Astrocyte of the spinal cord (primary cell): ENCODE results near the gene SDR9C7.
"Not testable (repeated sequence)": the region's sequence is repeated elsewhere in the genome, so short reads cannot be mapped to it uniquely, and the experiment has no call there.

Source experiments
- DNase-seq: peaks from one replicate; pipeline ENCODE4 v3.0.0; 2011; ENCODE audit warnings: low read depth, low spot score
- H3K4me3 ChIP-seq: 2 replicates; pipeline ENCODE4 v1.5.1; 2011; ENCODE audit warnings: low read depth, mild to moderate bottlenecking, low read length, moderate library complexity
- in situ Hi-C: cut with HindIII; loops from 2 replicates; pipeline ENCODE4 v1.10.0; 2017; ENCODE audit warnings: low sequenced_read_pairs
- TF ChIP-seq, protein P1 (sequence below): IDR thresholded peaks from 2 replicates; pipeline ENCODE4 v1.5.1; 2012; ENCODE audit warnings: low read depth, mild to moderate bottlenecking, low read length, inconsistent platforms

Gene SDR9C7

DNA sequence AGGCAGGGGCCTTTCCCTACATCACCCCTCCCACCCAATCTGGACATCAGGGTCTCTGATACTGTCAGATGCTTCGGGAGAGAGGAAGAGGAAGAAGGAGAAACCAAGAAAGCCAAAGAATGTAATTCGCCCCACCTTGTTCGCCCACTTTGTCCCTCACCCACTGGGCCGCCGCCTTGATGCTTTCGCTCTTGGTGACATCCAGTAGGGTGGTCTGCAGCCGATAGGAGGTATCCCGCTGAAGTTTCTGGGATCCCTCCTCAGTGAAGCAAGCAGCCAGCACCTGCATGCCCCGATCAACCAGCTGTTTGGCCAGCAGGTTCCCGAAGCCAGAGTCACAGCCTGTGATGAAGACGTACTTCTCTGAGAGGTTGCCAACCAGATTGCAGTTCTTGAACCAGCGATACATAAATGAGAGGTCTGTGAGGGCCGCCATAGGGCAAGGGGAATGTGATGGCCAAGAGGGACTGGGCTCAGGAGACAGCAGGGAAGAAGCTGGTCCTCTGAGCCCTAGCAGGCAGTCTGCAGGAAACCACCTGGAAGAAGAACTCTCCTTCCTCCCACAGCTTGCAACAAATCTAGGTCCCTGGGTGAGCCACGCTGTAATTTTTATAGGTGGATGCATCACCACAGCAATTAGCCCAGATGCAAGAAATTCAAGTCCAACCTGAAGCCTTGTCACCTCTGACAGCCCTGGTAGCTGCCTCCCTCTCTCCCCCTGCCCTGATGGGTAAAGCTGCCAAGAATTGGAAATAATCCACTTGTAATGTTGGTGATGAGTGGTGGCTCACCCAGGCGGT lies at the start of gene SDR9C7:
TSS of gene SDR9C7 (minus strand) at position 583 of the 800 bp plus-strand sequence. CDS start at position 436, 147 bp downstream.
- in situ Hi-C loops: no loop called here
- no peak for DNase-seq
- H3K4me3 ChIP-seq: no peak within 1 kb of the TSS
- TF ChIP-seq, protein P1, sequence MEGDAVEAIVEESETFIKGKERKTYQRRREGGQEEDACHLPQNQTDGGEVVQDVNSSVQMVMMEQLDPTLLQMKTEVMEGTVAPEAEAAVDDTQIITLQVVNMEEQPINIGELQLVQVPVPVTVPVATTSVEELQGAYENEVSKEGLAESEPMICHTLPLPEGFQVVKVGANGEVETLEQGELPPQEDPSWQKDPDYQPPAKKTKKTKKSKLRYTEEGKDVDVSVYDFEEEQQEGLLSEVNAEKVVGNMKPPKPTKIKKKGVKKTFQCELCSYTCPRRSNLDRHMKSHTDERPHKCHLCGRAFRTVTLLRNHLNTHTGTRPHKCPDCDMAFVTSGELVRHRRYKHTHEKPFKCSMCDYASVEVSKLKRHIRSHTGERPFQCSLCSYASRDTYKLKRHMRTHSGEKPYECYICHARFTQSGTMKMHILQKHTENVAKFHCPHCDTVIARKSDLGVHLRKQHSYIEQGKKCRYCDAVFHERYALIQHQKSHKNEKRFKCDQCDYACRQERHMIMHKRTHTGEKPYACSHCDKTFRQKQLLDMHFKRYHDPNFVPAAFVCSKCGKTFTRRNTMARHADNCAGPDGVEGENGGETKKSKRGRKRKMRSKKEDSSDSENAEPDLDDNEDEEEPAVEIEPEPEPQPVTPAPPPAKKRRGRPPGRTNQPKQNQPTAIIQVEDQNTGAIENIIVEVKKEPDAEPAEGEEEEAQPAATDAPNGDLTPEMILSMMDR: no peak

DNA sequence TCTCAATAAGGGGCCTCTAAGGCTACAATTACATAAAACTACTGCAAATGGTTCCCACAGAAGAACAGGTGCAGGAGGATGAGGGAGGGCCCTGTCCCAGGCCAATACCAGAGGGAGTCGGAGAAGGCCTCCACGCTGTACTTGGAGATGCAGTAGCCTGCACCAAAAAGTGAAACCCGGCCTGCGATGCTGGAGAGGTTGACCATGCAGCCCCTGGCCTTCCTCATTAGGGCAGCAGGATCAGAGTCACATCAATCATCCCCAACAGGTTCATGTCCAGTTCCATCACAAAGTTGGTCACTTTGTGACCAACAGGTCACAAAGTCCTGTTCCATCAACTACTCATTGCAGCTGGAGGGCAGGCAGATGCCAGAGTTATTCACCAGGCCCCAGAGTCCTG lies 49.2 kb upstream of the SDR9C7 start:
- TF ChIP-seq, protein P1: no peak
- no peak for DNase-seq
- no peak overlapping the region for H3K4me3 ChIP-seq
- in situ Hi-C loops: no loop called here

DNA sequence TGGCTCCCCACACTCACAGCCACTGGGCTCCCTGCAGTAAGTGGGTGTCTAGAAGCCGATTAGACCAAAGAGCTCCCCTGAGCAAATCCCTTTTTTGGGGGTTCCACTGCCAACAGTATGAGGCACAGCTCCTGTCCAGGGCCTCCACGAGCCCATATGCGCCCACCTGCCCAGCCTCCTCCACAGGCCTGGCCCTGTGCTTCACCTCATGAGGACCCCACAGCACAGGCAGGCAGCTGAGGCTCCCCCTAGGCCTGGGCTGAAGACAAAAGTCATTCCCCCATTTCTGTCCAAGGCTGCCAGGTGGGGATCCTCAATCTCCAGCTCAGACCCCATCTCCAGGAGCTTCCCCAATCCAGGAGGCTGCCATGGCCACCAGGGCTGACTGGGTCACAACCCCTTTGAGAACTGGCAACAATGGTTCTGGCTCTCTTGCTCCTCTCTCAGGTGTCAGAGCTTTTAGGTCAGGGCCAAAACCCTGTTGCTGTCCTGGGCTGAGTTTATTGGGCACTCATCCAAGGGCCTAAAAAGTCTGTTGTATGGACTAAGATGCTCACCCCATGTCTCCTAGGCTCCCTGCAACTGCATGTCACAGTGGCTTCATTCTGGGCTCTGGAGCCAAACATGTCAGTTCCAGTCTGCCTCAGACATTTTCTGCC lies 48.5 kb upstream of the SDR9C7 start:
- DNase-seq, in situ Hi-C loops, H3K4me3 ChIP-seq: not testable (repeated sequence)

DNA sequence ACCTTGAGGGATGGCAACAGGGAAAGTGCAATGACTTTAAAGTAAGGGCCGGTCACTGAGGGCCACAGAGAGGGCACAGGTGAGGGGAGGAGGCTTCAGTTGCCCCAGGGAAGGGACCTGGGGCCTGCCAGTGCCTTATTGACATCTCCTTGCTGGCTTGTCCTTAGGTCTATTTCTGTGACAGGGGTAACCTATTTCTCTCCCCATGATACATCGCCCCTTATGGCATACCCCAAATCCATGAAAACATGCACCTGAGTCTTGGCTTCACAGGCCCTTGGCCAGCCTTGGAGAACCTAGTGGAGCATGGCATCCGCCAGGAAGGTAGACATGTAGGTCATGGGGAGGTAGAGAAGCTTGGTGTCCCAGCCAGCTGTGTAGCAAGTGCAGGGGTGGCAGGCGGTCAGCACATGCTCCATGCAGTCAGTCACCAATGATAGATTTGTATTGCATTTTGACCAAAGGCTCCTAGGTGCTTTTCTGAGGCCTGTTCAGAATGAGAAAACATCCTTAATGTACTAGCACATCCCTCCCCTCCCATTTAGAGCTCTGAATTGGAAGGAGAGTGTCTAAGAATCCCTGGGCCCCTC lies 46.8 kb upstream of the SDR9C7 start:
- in situ Hi-C loops: no loop called here
- TF ChIP-seq, protein P1: no peak
- no peak overlapping the region for H3K4me3 ChIP-seq
- no peak for DNase-seq

DNA sequence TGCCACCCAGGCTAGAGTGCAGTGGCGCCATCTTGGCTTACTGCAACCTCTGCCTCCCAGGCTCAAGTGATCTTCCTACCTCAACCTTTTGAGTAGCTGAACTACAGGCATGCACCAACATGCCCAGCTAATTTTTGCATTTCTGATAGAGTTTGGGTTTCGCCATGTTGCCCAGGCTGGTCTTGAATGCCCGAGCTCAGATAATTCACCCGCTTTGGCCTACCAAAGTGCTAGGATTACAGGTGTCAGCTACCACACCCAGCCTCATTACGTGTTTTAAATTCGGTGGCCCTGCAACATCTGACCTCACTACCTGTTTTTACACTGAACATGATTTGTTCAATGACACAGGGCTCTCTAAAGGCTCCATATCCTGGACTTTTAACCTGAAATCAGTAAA lies 46.1 kb upstream of the SDR9C7 start:
- in situ Hi-C loops: no loop called here
- TF ChIP-seq, protein P1: no peak
- no peak overlapping the region for H3K4me3 ChIP-seq
- DNase-seq: no peak

DNA sequence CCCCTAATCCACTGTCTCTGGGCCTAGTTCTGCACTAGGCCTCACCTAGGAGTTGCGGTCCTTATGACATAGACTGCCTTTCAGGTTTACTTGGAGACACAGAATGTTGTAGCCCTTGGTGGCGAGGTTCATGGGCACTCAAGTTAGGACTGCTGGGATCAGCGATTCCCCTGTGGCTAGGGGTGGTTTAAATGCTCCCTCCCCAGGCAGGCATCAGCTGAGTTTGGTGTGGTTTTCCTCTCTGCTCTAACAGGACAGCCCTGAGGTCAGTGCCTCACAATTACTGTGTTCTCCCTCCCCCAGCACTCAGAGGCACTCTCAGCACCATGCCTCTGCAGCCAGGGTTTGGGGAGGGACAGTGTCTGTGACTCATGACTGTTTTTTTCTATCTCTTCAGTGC lies 45.4 kb upstream of the SDR9C7 start:
- in situ Hi-C loops: no loop called here
- H3K4me3 ChIP-seq: no peak overlapping the region
- no peak for DNase-seq
- TF ChIP-seq, protein P1: no peak
